ENCODE data around the gene RDX. TPM values are rescaled to one million over a fixed set of nuclear protein-coding genes. Genes with fewer than 3 reads are reported as not detected.
A peak's percentile ranks its signal among the peaks of the same experiment; 100 is the strongest.

Gene RDX
- total and polyA plus RNA-seq, 9 of the 15 experiments (the other 6 are each of a cell fraction or from before 2014, with no cell fraction given) = 35.6 to 62.1 (median 54.3) TPM

DNA sequence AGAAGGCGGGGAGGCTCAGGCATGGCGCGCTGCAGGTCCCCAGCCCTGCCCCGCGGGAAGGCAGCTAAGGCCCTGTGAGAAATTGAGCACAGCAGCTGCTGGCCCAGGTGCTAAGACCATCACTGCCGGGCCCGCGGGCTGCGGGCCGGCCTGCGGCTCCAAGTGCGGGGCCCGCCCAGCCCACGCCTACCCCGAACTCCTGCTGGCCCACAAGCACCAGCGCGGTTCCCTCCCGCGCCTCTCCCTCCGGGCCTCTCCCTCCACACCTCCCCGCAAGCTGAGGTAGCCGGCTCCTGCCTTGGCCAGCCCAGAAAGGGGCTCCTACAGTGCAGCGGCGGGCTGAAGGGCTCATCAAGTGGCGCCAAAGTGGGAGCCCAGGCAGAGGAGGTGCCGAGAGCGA is 4.6 kb upstream of the RDX start (continued):
- TF ChIP-seq, protein P1, sequence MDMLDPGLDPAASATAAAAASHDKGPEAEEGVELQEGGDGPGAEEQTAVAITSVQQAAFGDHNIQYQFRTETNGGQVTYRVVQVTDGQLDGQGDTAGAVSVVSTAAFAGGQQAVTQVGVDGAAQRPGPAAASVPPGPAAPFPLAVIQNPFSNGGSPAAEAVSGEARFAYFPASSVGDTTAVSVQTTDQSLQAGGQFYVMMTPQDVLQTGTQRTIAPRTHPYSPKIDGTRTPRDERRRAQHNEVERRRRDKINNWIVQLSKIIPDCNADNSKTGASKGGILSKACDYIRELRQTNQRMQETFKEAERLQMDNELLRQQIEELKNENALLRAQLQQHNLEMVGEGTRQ (CRISPR knock-in tag; IDR thresholded peaks at IDR 0.05) = no peak
- TF ChIP-seq ZKSCAN3 (CRISPR knock-in tag; IDR thresholded peaks at IDR 0.05) (no peak), ZNF324 (CRISPR knock-in tag; IDR thresholded peaks at IDR 0.05) (no peak), NCOR1 (IDR thresholded peaks at IDR 0.05) (no peak), ZKSCAN1 (IDR thresholded peaks at IDR 0.05; ENCODE audit: low read depth, low read length) (no peak), BRF1 (IDR thresholded peaks at IDR 0.05; ENCODE audit: borderline replicate concordance, extremely low read depth, insufficient read length) (no peak), SIRT6 (IDR thresholded peaks at IDR 0.05; ENCODE audit: low read depth, low read length) (no peak), HDAC2 (IDR thresholded peaks at IDR 0.05) (no peak)

DNA sequence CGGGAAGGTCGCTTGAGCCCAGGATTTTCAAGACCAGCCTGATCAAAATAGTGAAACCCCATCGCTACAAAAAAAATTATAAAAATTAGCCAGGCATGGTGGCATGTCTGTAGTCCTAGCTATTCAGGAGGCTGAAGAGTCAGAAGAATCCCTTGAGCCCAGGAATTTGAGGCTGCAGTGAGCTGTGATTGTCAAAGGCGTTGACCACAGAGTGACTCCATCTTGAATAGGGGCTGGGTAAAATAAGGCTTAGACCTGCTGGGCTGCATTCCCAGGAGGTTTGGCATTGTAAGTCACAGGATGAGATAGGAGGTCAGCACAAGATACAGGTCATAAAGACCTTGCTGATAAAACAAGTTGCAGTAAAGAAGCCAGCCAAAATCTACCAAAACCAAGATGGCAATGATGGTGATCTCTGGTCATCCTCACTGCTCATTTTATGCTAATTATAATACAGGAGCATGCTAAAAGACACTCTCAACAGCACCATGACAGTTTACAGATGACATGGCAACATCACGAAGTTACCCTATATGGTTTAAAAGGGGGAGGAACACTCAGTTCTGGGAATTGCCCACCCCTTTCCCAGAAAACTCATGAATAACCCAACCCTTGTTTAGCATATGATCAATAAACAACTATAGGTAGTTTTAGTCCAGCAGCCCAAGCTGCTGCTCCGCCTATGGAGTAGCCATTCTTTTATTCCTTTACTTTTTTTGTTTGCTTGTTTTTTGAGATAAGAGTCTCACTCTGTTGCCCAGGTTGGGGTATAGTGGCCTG is 2.8 kb upstream of the RDX start:
- no peak overlapping the region for H3K4me2 ChIP-seq (ENCODE audit: insufficient read depth, low read length)
- WGBS (ENCODE audit: insufficient coverage, low coverage, missing lambda C conversion rate) = 70% methylated on average over 6 of the region's 6 CpGs
- 0 out of 2 replicates have a peak, but pooled peaks cover 6% of the 10 kb centered on the region for H4K20me1 ChIP-seq (replicated peaks; ENCODE audit: control insufficient read depth, insufficient read depth, low read length)
- no peaks in the 10 kb centered on the region for H3K9me3 ChIP-seq (replicated peaks; ENCODE audit: control insufficient read depth, insufficient read depth, low read depth, low read length)
- TF ChIP-seq STAT5A (IDR thresholded peaks at IDR 0.05; ENCODE audit: borderline replicate concordance, low read length) = peak; percentile 91
- TF ChIP-seq SRF (CRISPR knock-in tag; IDR thresholded peaks at IDR 0.05) = peak in 1 of 2 experiments; percentile 45; a peak in 1 of 4 replicates
- no peak for TF ChIP-seq MTA3 (IDR thresholded peaks at IDR 0.05; ENCODE audit: borderline replicate concordance)
- no peaks in the 10 kb centered on the region for H3K9me1 ChIP-seq (ENCODE audit: control insufficient read depth, insufficient read depth, low read length)
- DNase-seq (ENCODE audit: extremely low read depth in 1 of 4, low spot score in 3 of 4) (peak in 1 of 4 experiments; percentile 33), FAIRE-seq (no peak), ATAC-seq (no peak)
- no peaks in the 10 kb centered on the region for H3K36me3 ChIP-seq (ENCODE audit: control insufficient read depth, insufficient read depth, low read length)
- H2AFZ ChIP-seq (ENCODE audit: low read depth, low read length) = no peak overlapping the region; the same call in 1 of the 2 replicates
- peaks cover 4 to 15% of the 10 kb centered on the region in 2 experiments; a peak in 4 of 5 replicates for H3K4me1 ChIP-seq (replicated peaks in 1 of 2; ENCODE audit: control insufficient read depth in 2 of 2, insufficient read depth in 2 of 2, low read length in 2 of 2)
- H3K4me3 ChIP-seq = no peak overlapping the region
- ChIA-PET POLR2A (interaction anchor here (0.7 kb wide), 1 partner anchor 27 kb away, joined by 4 read pairs; no protein-coding TSS in a partner anchor), CTCF (ENCODE audit: low intra/inter-chr PET ratio) (no interaction called here)
- H3K79me2 ChIP-seq (ENCODE audit: control insufficient read depth, insufficient read depth, low read length) = peaks cover 22% of the 10 kb centered on the region
- no TSS peak for BruUV-seq (replicated peaks)
- peaks cover 0 to 4% of the 10 kb centered on the region in 2 experiments; a peak in 1 of 5 replicates for H3K27me3 ChIP-seq (ENCODE audit: control insufficient read depth in 2 of 2, insufficient read depth in 2 of 2, low read length in 2 of 2)
- no peak overlapping the region for H3K9ac ChIP-seq (ENCODE audit: insufficient read depth in 1 of 2, low read depth in 2 of 2, low read length in 2 of 2)
- intact Hi-C loops (cut with micrococcal nuclease) = loop anchor here (5.0 kb wide), 3 partner anchors 78 to 232 kb away; no protein-coding TSS in a partner anchor
- no peak overlapping the region for H3K27ac ChIP-seq (ENCODE audit: extremely low read depth, low read depth, low read length)
- in situ Hi-C loops (cut with MboI) = no loop called here

Data from K562 (cell line).